AG04450 (cell line): ENCODE measurements around the gene LMO1. TPM values are rescaled to one million over a fixed set of nuclear protein-coding genes. Genes with fewer than 3 reads are reported as not detected.

Experiments used
- CTCF ChIA-PET: fragments of 300-600, 350-600 bp; formaldehyde crosslinking; extraction: SDS; loops from one replicate; lab custom pipeline; 2022; ENCODE audit warnings: antibody characterized with exemption, inconsistent platforms; lab: Charles Lee
- POLR2A ChIA-PET: fragments of 350-600 bp; formaldehyde crosslinking; extraction: SDS; loops from one replicate; lab custom pipeline; 2021; ENCODE audit warnings: antibody characterized with exemption, inconsistent platforms; lab: Yijun Ruan, JAX
- DNase-seq: peaks from one replicate; pipeline ENCODE4 v3.0.0-alpha.2; 2011; ENCODE audit warnings: low read depth, low spot score
- H3K27ac ChIP-seq: one replicate; pipeline ENCODE4 v1.5.1; 2012; ENCODE audit warnings: low read depth, low read length, control low read depth
- H3K27me3 ChIP-seq: one replicate; pipeline ENCODE4 v1.6.0; 2012; ENCODE audit warnings: low read length; ENCODE audit not compliant: control insufficient read depth, insufficient read depth
- H3K4me3 ChIP-seq: 2 replicates; pipeline ENCODE4 v1.5.1; 2011; ENCODE audit warnings: mild to moderate bottlenecking, low read depth, low read length, control low read depth
- H3K9me3 ChIP-seq: 2 replicates; pipeline ENCODE4 v1.5.1; 2012; ENCODE audit warnings: low read length; ENCODE audit not compliant: control insufficient read depth, insufficient read depth
- polyA plus RNA-seq: library from polyadenylated mRNA; depleted of rRNA; stranded (reverse); fragments of >200 nt; gene quantifications from 2 replicates; pipeline ENCODE4 v1.2.3, GENCODE V29; 2011; rRNA removed
- TF ChIP-seq, protein P1 (sequence below): IDR thresholded peaks from 2 replicates; pipeline ENCODE4 v1.5.1; 2011; ENCODE audit warnings: low read depth, low read length, control low read depth, inconsistent platforms

LMO1 gene
- polyA plus RNA-seq, 1 experiment, result not detected

DNA sequence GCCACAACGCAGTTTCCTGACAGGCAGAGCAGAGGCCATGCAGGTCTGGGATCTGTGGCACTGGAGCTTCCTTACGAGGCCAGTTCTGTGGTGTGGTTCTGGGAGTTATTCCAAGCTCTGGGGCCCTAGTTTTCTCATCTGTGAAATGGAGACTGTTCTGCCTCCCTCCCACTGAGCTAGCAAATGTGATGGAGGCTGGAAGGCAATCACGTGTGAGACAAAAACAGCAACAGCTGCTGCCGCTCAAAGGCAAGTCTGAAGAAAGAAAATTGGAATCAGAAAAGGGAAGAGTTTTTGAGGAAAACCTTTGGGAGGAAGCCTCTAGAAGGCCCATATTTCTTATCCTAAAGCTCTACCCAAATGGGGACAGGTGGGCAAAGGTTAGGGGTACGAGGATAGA, 86.5 kb downstream of the LMO1 start:
- ChIA-PET CTCF (no interaction called here), POLR2A (no interaction called here)
- H3K27ac ChIP-seq, result no peak overlapping the region
- H3K27me3 ChIP-seq, result peaks cover 10% of the 10 kb centered on the region
- no peak for DNase-seq
- H3K9me3 ChIP-seq, result no peaks in the 10 kb centered on the region
- H3K4me3 ChIP-seq, result no peak overlapping the region
- TF ChIP-seq, protein P1, sequence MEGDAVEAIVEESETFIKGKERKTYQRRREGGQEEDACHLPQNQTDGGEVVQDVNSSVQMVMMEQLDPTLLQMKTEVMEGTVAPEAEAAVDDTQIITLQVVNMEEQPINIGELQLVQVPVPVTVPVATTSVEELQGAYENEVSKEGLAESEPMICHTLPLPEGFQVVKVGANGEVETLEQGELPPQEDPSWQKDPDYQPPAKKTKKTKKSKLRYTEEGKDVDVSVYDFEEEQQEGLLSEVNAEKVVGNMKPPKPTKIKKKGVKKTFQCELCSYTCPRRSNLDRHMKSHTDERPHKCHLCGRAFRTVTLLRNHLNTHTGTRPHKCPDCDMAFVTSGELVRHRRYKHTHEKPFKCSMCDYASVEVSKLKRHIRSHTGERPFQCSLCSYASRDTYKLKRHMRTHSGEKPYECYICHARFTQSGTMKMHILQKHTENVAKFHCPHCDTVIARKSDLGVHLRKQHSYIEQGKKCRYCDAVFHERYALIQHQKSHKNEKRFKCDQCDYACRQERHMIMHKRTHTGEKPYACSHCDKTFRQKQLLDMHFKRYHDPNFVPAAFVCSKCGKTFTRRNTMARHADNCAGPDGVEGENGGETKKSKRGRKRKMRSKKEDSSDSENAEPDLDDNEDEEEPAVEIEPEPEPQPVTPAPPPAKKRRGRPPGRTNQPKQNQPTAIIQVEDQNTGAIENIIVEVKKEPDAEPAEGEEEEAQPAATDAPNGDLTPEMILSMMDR, result no peak

Other genes starting within 250 kb of the LMO1 start
- 13.9 and 14.7 TPM in 2 replicates for gene TUB, start 182.7 kb downstream of the LMO1 start, polyA plus RNA-seq
- gene RIC3, start 94.9 kb downstream of the LMO1 start, polyA plus RNA-seq, result not detected in 2 replicates